Measurements from ENCODE around the gene CERK. TPM values are rescaled to one million over a fixed set of nuclear protein-coding genes. Genes with fewer than 3 reads are reported as not detected.
"Not testable (repeated sequence)": the region's sequence is repeated elsewhere in the genome, so short reads cannot be mapped to it uniquely, and the experiment has no call there.

CERK gene
- polyA plus RNA-seq, 1 of the 3 experiments (the other 2 are of a cell fraction), result 32.6 TPM

DNA sequence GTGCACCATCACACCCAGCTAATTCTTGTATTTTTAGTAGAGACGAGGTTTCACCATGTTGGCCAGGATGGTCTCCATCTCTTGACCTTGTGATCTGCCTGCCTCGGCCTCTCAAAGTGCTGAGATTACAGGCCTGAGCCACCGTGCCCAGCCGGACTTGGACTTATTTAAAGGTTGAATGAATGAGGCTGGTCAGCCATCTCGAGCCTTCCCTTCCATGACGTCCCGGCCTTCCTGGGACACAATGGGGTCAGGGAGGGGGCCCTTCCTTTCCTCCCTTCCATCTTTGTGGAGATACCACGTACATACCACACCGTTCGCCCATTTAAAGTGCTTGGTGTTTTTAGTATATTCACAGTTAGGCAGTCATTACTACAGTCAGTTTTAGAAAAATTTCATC is 44.1 kb upstream of the CERK start:
- H2AFZ ChIP-seq (ENCODE audit: low read depth); H3K27ac ChIP-seq (ENCODE audit: low read depth in 2 of 2, low read length in 1 of 2); H3K4me3 ChIP-seq (ENCODE audit: low read depth in 2 of 2, low read length in 1 of 2); H3K36me3 ChIP-seq (replicated peaks in 1 of 2; ENCODE audit: control insufficient read depth in 1 of 2, insufficient read depth in 2 of 2, low read length in 1 of 2); H3K4me1 ChIP-seq (ENCODE audit: control insufficient read depth in 1 of 2, insufficient read depth in 2 of 2, low read depth in 1 of 2, low read length in 1 of 2); POLR2A ChIA-PET; H3K27me3 ChIP-seq (ENCODE audit: insufficient read depth); DNase-seq; H3K4me2 ChIP-seq; H3F3A ChIP-seq (replicated peaks; ENCODE audit: insufficient read depth); H3K9me3 ChIP-seq; H3K9me2 ChIP-seq; H3K9ac ChIP-seq: not testable (repeated sequence)
- Histone ChIP-seq H4K20me1 (ENCODE audit: insufficient read depth) (peaks cover 31% of the 10 kb centered on the region; the same call in 1 of the 2 replicates), H3K79me2 (ENCODE audit: insufficient read depth) (peaks cover 79% of the 10 kb centered on the region)
- 95% methylated on average over 9 of the region's 10 CpGs for whole genome bisulfite sequencing (ENCODE audit: low lambda C conversion rate)
- CTCF ChIA-PET, result interaction anchor here (1.1 to 2.0 kb wide), 3 partner anchors 17 to 23 kb away, joined by 5 to 8 read pairs (median 5); no protein-coding TSS in a partner anchor

DNA sequence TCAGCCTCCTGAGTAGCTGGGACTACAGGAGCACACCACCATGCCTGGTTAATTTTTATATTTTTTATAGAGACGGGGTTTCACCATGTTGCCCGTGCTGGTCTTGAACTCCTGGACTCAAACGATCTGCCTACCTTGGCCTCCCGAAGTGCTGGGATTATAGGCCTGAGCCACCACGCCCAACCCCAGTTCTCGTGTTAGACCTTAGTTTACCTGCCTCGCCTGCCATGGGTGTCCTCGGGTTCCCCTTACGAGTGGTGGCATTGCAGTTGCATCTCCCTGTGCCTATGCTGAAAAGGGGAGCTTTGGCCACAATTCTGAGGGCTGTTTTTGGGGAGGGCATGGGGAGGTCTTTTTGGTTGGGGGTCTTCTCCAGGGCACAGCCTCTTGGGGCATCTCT is 43.2 kb upstream of the CERK start:
- no peak for TF ChIP-seq FOSL2 (IDR thresholded peaks at IDR 0.05; ENCODE audit: borderline replicate concordance, low read depth)
- no peak for TF ChIP-seq TCF12 (IDR thresholded peaks at IDR 0.05)
- TF ChIP-seq GATA2 (CRISPR knock-in tag; IDR thresholded peaks at IDR 0.05), result no peak
- TF ChIP-seq TAF1 (IDR thresholded peaks at IDR 0.05; ENCODE audit: borderline replicate concordance, low read depth, low read length), result no peak
- Histone ChIP-seq H3K4me1 (ENCODE audit: control insufficient read depth in 1 of 2, insufficient read depth in 2 of 2, low read depth in 1 of 2, low read length in 1 of 2) (no peaks in the 10 kb centered on the region), H3K36me3 (replicated peaks in 1 of 2; ENCODE audit: control insufficient read depth in 1 of 2, insufficient read depth in 2 of 2, low read length in 1 of 2) (peaks cover 0 to 6% of the 10 kb centered on the region in 2 experiments), H3K27me3 (ENCODE audit: insufficient read depth) (no peaks in the 10 kb centered on the region), H3K9me2 (no peaks in the 10 kb centered on the region), H3K9ac (no peak overlapping the region), H3K4me3 (ENCODE audit: low read depth in 2 of 2, low read length in 1 of 2) (no peak overlapping the region), H3K27ac (ENCODE audit: low read depth in 2 of 2, low read length in 1 of 2) (no peak overlapping the region), H3K79me2 (ENCODE audit: insufficient read depth) (peaks cover 78% of the 10 kb centered on the region), H4K20me1 (ENCODE audit: insufficient read depth) (peaks cover 31% of the 10 kb centered on the region; the same call in 1 of the 2 replicates), H2AFZ (ENCODE audit: low read depth) (no peak overlapping the region), H3K9me3 (no peaks in the 10 kb centered on the region; the same call in 1 of the 2 replicates), H3F3A (replicated peaks; ENCODE audit: insufficient read depth) (no peaks in the 10 kb centered on the region), H3K4me2 (no peak overlapping the region)
- ChIA-PET POLR2A (no interaction called here), CTCF (interaction anchor here (1.7 to 2.1 kb wide), 2 partner anchors 17 to 22 kb away, joined by 5 to 13 read pairs; no protein-coding TSS in a partner anchor)
- DNase-seq, result no peak
- 94% methylated on average over 9 of the region's 9 CpGs for WGBS (ENCODE audit: low lambda C conversion rate)

DNA sequence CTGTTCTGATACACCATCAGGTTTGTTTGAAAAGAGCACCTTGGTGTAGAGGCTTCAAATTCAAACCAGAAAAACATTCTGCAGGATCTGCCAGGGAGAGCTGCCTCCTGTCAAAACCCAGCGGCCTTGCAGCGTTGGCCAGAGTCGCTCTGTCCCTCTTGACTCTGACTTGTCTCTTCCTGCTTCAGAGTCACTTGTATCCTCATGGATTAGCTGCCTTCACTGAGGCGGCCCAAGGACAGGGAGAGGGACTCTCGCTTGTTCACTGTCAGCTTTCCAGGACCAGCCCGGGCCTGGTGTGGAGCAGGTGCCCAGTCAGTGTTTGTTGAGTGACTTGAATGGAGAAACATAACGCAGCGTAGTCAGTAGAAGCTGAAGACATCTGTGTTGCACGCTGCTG is 42.4 kb upstream of the CERK start:
- Histone ChIP-seq H4K20me1 (ENCODE audit: insufficient read depth) (peaks cover 39% of the 10 kb centered on the region; the same call in 1 of the 2 replicates), H3K4me1 (ENCODE audit: control insufficient read depth in 1 of 2, insufficient read depth in 2 of 2, low read depth in 1 of 2, low read length in 1 of 2) (no peaks in the 10 kb centered on the region; a peak in 1 of 4 replicates), H2AFZ (ENCODE audit: low read depth) (no peak overlapping the region), H3K36me3 (replicated peaks in 1 of 2; ENCODE audit: control insufficient read depth in 1 of 2, insufficient read depth in 2 of 2, low read length in 1 of 2) (peaks cover 0 to under 1% of the 10 kb centered on the region in 2 experiments), H3K27me3 (ENCODE audit: insufficient read depth) (no peaks in the 10 kb centered on the region), H3K27ac (ENCODE audit: low read depth in 2 of 2, low read length in 1 of 2) (no peak overlapping the region), H3K9me2 (no peaks in the 10 kb centered on the region), H3K79me2 (ENCODE audit: insufficient read depth) (peaks cover 81% of the 10 kb centered on the region), H3K9me3 (no peaks in the 10 kb centered on the region), H3K4me3 (ENCODE audit: low read depth in 2 of 2, low read length in 1 of 2) (no peak overlapping the region), H3F3A (replicated peaks; ENCODE audit: insufficient read depth) (no peaks in the 10 kb centered on the region), H3K4me2 (no peak overlapping the region), H3K9ac (no peak overlapping the region)
- ChIA-PET POLR2A (no interaction called here), CTCF (interaction anchor here (1.3 to 2.1 kb wide), 4 partner anchors 18 to 217 kb away, joined by 3 to 13 read pairs (median 4); no protein-coding TSS in a partner anchor)
- no peak for DNase-seq
- 91% methylated on average over 9 of the region's 9 CpGs for WGBS (ENCODE audit: low lambda C conversion rate)
- no peak for TF ChIP-seq JUND (IDR thresholded peaks at IDR 0.05)
- no peak for TF ChIP-seq TAF1 (IDR thresholded peaks at IDR 0.05; ENCODE audit: borderline replicate concordance, low read depth, low read length)
- no peak for TF ChIP-seq MXI1 (IDR thresholded peaks at IDR 0.05; ENCODE audit: low read depth, low read length)
- TF ChIP-seq, protein P1, sequence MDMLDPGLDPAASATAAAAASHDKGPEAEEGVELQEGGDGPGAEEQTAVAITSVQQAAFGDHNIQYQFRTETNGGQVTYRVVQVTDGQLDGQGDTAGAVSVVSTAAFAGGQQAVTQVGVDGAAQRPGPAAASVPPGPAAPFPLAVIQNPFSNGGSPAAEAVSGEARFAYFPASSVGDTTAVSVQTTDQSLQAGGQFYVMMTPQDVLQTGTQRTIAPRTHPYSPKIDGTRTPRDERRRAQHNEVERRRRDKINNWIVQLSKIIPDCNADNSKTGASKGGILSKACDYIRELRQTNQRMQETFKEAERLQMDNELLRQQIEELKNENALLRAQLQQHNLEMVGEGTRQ (IDR thresholded peaks at IDR 0.05; ENCODE audit: borderline replicate concordance, low read depth, low read length), result no peak
- TF ChIP-seq YY1 (IDR thresholded peaks at IDR 0.05; ENCODE audit: low read depth), result no peak
- no peak for TF ChIP-seq TEAD4 (IDR thresholded peaks at IDR 0.05; ENCODE audit: borderline replicate concordance, insufficient read depth)
- TF ChIP-seq RCOR1 (IDR thresholded peaks at IDR 0.05; ENCODE audit: low read length), result no peak
- TF ChIP-seq, protein P2, sequence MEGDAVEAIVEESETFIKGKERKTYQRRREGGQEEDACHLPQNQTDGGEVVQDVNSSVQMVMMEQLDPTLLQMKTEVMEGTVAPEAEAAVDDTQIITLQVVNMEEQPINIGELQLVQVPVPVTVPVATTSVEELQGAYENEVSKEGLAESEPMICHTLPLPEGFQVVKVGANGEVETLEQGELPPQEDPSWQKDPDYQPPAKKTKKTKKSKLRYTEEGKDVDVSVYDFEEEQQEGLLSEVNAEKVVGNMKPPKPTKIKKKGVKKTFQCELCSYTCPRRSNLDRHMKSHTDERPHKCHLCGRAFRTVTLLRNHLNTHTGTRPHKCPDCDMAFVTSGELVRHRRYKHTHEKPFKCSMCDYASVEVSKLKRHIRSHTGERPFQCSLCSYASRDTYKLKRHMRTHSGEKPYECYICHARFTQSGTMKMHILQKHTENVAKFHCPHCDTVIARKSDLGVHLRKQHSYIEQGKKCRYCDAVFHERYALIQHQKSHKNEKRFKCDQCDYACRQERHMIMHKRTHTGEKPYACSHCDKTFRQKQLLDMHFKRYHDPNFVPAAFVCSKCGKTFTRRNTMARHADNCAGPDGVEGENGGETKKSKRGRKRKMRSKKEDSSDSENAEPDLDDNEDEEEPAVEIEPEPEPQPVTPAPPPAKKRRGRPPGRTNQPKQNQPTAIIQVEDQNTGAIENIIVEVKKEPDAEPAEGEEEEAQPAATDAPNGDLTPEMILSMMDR (IDR thresholded peaks at IDR 0.05), result no peak
- TF ChIP-seq EP300 (IDR thresholded peaks at IDR 0.05; ENCODE audit: borderline replicate concordance in 1 of 2, low read depth in 1 of 2, low read length in 1 of 2), result no peak
- no peak for TF ChIP-seq FOSL2 (IDR thresholded peaks at IDR 0.05; ENCODE audit: borderline replicate concordance, low read depth)
- no peak for TF ChIP-seq FOXM1 (IDR thresholded peaks at IDR 0.05; ENCODE audit: low read depth)
- no peak for TF ChIP-seq EZH2phosphoT487 (IDR thresholded peaks at IDR 0.05; ENCODE audit: borderline replicate concordance, low read depth)
- TF ChIP-seq, protein P3, sequence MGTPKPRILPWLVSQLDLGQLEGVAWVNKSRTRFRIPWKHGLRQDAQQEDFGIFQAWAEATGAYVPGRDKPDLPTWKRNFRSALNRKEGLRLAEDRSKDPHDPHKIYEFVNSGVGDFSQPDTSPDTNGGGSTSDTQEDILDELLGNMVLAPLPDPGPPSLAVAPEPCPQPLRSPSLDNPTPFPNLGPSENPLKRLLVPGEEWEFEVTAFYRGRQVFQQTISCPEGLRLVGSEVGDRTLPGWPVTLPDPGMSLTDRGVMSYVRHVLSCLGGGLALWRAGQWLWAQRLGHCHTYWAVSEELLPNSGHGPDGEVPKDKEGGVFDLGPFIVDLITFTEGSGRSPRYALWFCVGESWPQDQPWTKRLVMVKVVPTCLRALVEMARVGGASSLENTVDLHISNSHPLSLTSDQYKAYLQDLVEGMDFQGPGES (IDR thresholded peaks at IDR 0.05; ENCODE audit: low read depth, low read length), result no peak
- TF ChIP-seq RAD21 (IDR thresholded peaks at IDR 0.05; ENCODE audit: low read length), result no peak
- no peak for TF ChIP-seq SMC3 (IDR thresholded peaks at IDR 0.05; ENCODE audit: low read depth, low read length)
